GM12891 (cell line): ENCODE measurements around the gene TBRG4.

Experiments
- POLR2A ChIP-seq: IDR thresholded peaks from 2 replicates; pipeline ENCODE4 v1.6.1; 2011; ENCODE audit warnings: low read depth, low read length, control low read depth
- POLR2AphosphoS5 ChIP-seq: IDR thresholded peaks from 2 replicates; pipeline ENCODE4 v1.6.1; 2011; ENCODE audit warnings: low read depth, low read length, control low read depth
- SPI1 ChIP-seq: IDR thresholded peaks from 2 replicates; pipeline ENCODE4 v1.6.1; 2011; ENCODE audit warnings: low read depth, low read length, control low read depth
- TAF1 ChIP-seq: IDR thresholded peaks from 2 replicates; pipeline ENCODE4 v1.6.1; 2011; ENCODE audit warnings: low read depth, low read length, control low read depth

- TF ChIP-seq POLR2A (no peak), POLR2AphosphoS5 (no peak), TAF1 (no peak), SPI1 (no peak)
These were observed 46.2 kb downstream of the TBRG4 start for GRCh38 chr7:45065031-45065995.
